Osteocyte (in vitro differentiated cells): ENCODE results near the gene DCBLD1. TPM values are rescaled to one million over a fixed set of nuclear protein-coding genes. Genes with fewer than 3 reads are reported as not detected.

ENCODE experiments used
- DNase-seq: peaks from one replicate; pipeline ENCODE4 v3.0.0; 2021; ENCODE audit warnings: mixed read lengths; ENCODE audit not compliant: unreplicated experiment; ENCODE audit errors: extremely low spot score
- H3K27ac Mint-ChIP-seq: one replicate; pipeline ENCODE4 v1.8.0; 2021; ENCODE audit warnings: mild to moderate bottlenecking, mixed read lengths; ENCODE audit not compliant: unreplicated experiment
- H3K27me3 Mint-ChIP-seq: one replicate; pipeline ENCODE4 v1.8.0; 2021; ENCODE audit warnings: mixed read lengths; ENCODE audit not compliant: unreplicated experiment
- H3K36me3 Mint-ChIP-seq: one replicate; pipeline ENCODE4 v1.8.0; 2021; ENCODE audit warnings: mixed read lengths; ENCODE audit not compliant: unreplicated experiment
- H3K4me1 Mint-ChIP-seq: one replicate; pipeline ENCODE4 v1.8.0; 2021; ENCODE audit warnings: mixed read lengths; ENCODE audit not compliant: unreplicated experiment
- H3K4me3 Mint-ChIP-seq: one replicate; pipeline ENCODE4 v1.8.0; 2021; ENCODE audit warnings: mild to moderate bottlenecking, moderate library complexity, mixed read lengths; ENCODE audit not compliant: unreplicated experiment
- H3K9me3 Mint-ChIP-seq: one replicate; pipeline ENCODE4 v1.8.0; 2021; ENCODE audit warnings: mixed read lengths; ENCODE audit not compliant: unreplicated experiment
- total RNA-seq: library from RNA; stranded (reverse); gene quantifications from 2 replicates; pipeline ENCODE4 v1.2.1, GENCODE V29; 2021
- TF ChIP-seq, protein P1 (sequence below): fragments of 200-600 bp; sonication (generic); IDR thresholded peaks from 2 replicates; pipeline ENCODE4 v1.5.0; 2021; ENCODE audit warnings: antibody characterized with exemption, mild to moderate bottlenecking, moderate library complexity

Gene DCBLD1
- total RNA-seq, 1 donor from 2014 or later: 12.2 TPM

DNA sequence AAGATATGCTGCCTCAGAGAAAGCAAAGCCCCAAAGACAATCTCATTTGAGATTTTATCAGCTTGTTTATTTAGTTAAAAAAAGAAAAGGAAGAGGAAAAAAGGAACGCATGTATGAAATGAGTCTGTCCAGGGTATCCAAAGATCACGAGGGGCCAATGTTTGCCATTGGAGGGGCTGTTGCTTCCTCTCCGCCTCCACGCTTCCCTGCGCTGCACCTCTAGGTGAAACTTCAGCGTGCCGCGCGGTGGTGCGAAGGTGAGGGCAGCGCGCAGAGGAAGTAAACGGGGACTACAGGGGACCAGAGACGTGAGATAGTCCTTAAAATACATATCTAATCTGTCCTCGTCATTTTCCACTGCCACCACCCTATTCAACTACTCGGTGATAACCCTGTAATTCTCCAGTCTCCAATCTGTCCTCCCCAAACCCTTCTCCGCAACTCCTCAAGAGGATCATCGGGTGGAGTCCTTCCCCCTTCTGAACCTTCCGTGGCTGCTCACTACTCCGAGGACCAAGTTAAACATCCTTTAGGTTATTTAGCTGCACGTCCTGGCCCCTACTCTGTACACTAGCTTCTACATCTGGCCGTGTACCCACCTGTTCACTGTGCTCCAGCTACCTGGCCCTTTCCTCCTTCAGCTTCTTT, 1.1 kb upstream of the DCBLD1 start:
- TF ChIP-seq, protein P1, sequence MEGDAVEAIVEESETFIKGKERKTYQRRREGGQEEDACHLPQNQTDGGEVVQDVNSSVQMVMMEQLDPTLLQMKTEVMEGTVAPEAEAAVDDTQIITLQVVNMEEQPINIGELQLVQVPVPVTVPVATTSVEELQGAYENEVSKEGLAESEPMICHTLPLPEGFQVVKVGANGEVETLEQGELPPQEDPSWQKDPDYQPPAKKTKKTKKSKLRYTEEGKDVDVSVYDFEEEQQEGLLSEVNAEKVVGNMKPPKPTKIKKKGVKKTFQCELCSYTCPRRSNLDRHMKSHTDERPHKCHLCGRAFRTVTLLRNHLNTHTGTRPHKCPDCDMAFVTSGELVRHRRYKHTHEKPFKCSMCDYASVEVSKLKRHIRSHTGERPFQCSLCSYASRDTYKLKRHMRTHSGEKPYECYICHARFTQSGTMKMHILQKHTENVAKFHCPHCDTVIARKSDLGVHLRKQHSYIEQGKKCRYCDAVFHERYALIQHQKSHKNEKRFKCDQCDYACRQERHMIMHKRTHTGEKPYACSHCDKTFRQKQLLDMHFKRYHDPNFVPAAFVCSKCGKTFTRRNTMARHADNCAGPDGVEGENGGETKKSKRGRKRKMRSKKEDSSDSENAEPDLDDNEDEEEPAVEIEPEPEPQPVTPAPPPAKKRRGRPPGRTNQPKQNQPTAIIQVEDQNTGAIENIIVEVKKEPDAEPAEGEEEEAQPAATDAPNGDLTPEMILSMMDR: no peak
- peaks cover 3% of the 10 kb centered on the region for H3K27me3 Mint-ChIP-seq
- peaks cover 30% of the 10 kb centered on the region for H3K4me1 Mint-ChIP-seq
- peak overlapping the region; percentile 81 for H3K4me3 Mint-ChIP-seq
- no peak for DNase-seq
- H3K27ac Mint-ChIP-seq: peak overlapping the region; percentile 68
- no peaks in the 10 kb centered on the region for H3K9me3 Mint-ChIP-seq
- H3K36me3 Mint-ChIP-seq: no peaks in the 10 kb centered on the region

DNA sequence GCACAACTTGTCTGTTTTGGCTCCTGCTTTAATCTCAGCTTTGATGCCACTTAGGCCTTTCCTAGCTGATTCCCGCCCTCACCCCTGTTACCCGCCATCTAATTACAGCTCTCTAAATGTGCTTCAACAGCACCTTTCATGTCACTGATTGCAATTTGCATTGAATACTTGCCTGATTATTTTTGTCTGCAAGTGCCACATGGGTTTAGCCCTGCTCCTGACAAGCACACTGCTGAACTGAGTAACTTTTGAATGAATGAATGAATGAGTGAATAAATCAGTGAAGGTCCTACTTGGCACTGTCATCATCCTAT, 591 bp upstream of the DCBLD1 start:
- Mint-ChIP-seq H3K27me3 (peaks cover 3% of the 10 kb centered on the region), H3K27ac (peak overlapping the region; percentile 68), H3K9me3 (no peaks in the 10 kb centered on the region), H3K4me3 (peak overlapping the region; percentile 81), H3K36me3 (no peaks in the 10 kb centered on the region), H3K4me1 (peaks cover 31% of the 10 kb centered on the region)
- DNase-seq: no peak
- TF ChIP-seq, protein P1: no peak

DNA sequence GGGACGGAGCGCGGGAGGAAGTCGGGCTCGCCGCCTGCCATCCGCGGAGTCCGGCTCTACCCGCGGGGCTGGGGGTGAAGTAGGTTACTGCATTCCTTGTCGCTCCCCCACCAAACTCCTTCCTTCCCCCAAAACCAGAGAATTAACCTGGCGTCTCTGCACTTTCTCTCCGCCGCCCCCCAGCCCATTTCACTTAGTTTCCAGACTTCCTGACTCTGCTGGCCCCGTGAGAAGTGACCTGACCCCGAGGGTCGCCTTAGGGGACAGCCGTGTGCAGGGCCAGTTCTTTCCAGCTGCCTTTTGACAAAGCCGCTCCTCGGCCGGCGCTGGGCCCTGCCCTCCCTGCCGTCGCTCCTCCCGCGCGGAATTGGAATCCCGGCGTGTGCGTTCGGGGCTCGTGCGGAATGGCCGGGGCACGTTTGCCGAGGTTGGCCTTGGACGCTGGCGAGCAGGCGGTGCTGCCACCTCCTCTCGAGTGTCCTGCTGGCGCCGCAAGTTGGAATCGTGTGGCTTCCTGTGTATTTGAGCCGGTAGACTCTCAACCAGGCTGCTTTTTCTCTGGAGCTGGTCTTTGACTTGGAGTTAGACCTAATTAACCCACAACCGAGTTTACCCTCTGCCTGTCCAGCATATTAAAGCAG, 650 bp downstream of the DCBLD1 start:
- TF ChIP-seq, protein P1: no peak
- H3K27ac Mint-ChIP-seq: peak overlapping the region; percentile 91
- no peaks in the 10 kb centered on the region for H3K27me3 Mint-ChIP-seq
- H3K4me3 Mint-ChIP-seq: peak overlapping the region; percentile 86
- peaks cover 31% of the 10 kb centered on the region for H3K4me1 Mint-ChIP-seq
- H3K36me3 Mint-ChIP-seq: no peaks in the 10 kb centered on the region
- peak; percentile 87 for DNase-seq
- H3K9me3 Mint-ChIP-seq: no peaks in the 10 kb centered on the region

DNA sequence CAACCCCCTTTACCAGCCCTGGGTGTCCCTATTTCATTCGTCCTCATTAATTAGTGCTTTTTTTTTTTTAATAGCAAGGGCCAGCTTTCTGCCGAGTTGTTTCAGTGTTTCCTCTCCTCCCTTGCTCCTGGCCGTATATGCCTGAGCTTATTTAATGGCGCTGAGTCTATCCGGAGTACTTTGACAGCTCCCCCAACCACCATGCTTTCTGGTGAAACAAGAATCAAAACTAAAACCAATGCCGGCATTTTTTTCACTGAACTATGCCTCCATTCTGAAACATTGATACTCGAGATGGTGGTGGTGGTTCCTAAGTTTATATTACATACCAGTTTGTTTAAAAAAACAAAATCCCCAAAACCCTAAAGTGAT, 1.2 kb downstream of the DCBLD1 start:
- Mint-ChIP-seq H3K4me3 (peak overlapping the region; percentile 86), H3K27me3 (no peaks in the 10 kb centered on the region), H3K27ac (peak overlapping the region; percentile 91), H3K36me3 (no peaks in the 10 kb centered on the region), H3K9me3 (no peaks in the 10 kb centered on the region), H3K4me1 (peaks cover 31% of the 10 kb centered on the region)
- TF ChIP-seq, protein P1: no peak
- no peak for DNase-seq

DNA sequence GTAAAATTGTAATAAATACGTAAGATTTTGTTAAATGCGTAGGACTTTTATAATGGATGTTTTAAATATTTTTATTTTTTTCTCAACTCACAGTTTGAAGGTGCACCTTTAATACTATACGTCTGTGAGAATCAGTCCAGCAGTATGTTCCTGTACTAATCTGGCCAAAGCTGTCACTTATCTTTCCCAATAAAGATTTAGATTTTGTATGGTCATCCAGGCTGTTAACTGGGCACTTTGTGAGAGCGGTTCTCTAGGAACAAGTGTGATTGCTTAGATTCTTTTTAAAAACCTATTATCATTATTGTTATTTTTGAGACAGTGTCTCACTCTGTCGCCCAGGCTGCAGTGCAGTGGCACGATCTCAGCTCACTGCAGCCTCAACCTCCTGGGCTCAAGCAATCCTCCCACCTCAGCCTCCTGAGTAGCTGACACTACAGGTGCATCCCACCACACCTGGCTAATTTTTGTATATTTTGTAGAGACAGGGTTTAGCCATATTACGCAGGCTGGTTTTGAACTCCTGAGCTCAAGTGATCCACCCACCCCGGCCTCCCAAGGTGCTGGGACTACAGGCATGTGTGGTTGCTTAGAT, 1.7 kb downstream of the DCBLD1 start:
- peak overlapping the region; percentile 86 for H3K4me3 Mint-ChIP-seq
- H3K9me3 Mint-ChIP-seq: no peaks in the 10 kb centered on the region
- H3K27ac Mint-ChIP-seq: peak overlapping the region; percentile 91
- TF ChIP-seq, protein P1: no peak
- no peaks in the 10 kb centered on the region for H3K27me3 Mint-ChIP-seq
- peaks cover 31% of the 10 kb centered on the region for H3K4me1 Mint-ChIP-seq
- no peaks in the 10 kb centered on the region for H3K36me3 Mint-ChIP-seq
- DNase-seq: no peak
